ENCODE measurements around the gene JAZF1.

Gene JAZF1

GRCh38 chr7:28069807-28070206, 110.8 kb downstream of the JAZF1 start:
- no peak for DNase-seq

DNA sequence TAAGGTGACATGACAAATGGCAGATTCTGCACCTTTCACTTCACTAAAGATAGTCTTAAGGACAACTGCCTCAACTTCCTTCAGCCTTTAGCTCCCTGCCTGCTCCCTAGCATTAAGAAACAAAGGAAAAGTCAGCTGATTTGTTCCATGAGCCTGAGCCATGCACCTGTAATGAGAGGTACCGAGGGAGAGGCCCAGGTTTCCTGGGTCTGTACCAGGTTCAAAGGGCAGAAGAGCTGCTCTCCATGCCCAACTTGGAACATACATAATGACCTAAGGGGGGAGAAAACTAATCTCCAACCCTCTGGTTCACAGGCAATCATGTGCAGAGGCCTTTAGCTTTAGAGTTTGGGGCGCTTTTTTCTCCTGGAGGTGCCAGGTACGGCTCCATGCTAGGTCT, 111.2 kb downstream of the JAZF1 start:
- DNase-seq, result no peak

- no peak for DNase-seq
Observed at GRCh38 chr7:28068811-28069216, 111.8 kb downstream of the JAZF1 start.

- DNase-seq, result no peak
Observed at GRCh38 chr7:28067171-28067570, 113.4 kb downstream of the JAZF1 start.

DNA sequence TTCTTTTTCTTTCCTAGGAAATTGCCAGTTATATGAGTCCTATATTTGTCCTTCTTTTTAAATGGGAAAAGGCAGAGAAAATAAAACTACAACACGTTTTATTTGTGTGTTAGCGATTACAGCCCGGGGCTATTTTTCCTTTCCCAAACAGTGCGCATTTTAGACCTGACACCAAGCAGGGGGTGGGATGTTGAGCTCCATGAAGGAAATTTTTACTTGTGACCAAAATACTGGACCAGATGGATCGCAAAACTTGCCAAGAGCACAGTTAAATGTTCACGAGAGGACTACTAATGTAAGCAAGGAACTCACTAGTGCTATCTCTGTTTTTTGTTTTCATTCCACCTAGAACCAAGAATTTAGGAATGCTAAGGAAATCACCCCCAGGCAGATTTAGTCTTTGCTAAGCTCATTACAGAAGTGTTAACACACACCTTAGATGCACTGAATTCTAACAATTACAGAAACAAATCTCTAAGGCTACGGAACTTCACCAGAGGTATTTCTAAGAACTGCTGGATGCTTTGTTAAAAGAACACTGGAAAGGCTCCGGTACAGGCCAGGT, 114.8 kb downstream of the JAZF1 start:
- no peak for DNase-seq

GRCh38 chr7:28065308-28065707, 115.3 kb downstream of the JAZF1 start:
- no peak for DNase-seq

GRCh38 chr7:28064437-28064836, 116.2 kb downstream of the JAZF1 start:
- no peak for DNase-seq

DNA sequence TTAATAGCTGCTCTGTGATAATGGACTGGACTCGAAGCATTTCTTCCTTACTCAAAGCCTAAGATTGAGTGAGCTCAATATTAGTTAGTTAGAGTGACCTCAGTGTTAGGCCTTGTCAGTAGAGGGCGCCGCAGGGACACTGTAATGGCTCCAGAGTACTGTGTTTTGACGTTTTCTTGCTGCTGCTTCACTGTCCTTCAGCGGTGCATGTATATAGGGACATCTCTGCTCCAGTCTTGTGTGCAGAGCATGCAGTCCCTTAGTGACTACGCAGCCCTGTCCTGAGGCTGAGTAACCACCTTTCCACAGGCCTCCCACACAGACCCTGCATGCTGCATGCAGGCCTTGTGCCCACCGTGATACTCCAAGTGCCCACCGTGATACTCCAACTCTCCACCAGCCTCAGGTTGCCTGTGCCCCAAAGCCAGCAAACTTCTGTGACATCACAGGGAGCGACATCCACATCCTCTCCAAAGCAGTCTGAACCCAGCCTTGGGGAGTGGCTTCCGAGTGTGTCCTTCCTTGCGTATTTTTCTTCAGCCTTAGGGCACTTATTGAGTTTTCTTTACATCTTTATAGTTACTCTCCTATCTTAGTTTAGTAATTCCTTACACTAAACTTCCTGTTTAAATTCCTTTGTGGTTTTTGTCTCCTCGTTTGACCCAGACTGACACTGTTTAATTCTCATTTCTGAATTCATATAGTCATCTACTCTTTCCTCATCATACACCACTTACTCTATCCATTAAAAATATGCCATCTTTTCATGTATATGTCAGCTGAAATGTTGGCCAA, 118.2 kb downstream of the JAZF1 start:
- peak; percentile 9 for DNase-seq

DNA sequence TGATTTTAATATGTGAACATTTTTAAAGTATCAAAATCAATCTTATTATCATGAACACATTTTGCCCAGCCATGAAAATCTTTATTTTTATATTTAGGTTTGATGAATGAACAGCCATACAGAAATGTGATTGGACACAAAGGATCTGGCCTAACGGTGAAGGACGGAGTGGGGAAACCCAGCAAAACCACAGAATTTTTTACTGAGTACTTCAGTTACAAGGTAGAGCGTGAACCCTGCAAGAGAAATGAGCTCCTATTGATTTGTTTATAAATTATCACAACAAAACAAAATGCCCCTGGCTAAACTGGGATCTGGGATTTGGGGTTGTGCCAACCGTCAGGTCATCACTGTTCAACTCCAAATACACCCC, 118.8 kb downstream of the JAZF1 start:
- DNase-seq, result no peak

- DNase-seq, result no peak
Observed at GRCh38 chr7:28060371-28060950, 120.1 kb downstream of the JAZF1 start.

DNA sequence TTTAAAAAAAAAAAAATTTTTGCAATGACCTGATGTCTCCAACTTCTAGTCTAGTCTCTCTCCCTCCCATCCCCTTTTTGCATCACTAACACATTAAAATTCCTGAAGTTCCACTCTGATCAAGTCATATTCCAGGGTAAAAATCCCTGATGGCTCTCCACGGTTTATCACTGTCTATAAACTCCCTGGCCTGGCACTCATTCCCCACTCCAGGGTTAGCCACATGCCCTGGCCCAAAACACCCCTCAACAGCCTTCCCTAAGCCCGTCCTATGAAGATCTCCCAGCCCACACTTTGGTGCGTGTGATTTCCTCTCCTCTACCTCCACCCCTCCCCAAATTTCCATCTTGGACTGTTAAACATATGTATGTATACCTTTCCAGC, 125.4 kb downstream of the JAZF1 start:
- DNase-seq, result no peak

DNA sequence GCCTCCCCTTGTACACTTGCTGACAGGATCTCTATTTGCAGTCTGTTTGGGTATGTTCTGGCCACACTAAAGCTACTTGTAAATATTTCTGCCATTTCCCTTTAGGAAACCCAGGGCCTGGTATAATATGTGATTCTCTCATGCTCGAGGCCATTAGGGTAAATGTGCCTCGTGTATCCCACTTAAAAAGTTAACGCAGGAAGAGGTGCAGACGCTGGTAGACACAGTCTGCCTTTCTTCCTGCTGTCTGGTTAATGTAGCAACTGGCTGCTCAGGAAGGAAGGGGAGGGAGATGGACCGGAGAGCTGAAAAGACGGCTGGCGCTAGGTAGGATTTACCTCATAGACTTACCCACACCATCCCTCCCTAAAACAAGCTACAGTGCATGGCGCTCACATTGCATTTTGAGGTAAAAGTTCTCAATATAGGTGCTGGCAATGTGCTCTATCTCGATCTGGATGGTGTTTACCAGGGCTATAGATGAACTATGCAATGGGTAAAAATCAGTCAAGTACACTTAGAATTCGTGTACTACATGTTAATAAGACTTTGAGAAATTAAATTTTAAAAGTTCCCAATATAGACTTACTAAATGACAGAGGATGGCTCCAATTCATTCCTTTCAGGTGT, 125.9 kb downstream of the JAZF1 start:
- peak; percentile 4 for DNase-seq

DNA sequence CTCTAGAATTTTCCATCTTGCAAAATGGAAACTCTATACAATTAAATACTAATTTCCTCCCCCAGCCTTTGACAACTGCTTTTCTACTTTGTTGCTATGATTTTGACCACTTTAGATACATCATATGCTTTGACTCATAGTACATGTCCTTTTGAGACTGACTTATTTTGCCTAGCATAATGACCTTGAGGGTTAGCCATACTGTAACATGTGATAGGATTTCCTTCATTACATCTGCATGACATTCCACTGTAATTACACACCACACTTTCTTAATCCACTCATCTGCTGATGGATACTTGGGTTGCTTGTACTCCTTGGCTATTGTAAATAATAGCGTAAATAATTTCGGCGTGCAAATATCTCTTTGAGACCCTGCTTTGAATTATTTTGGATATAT, 127.7 kb downstream of the JAZF1 start:
- no peak for DNase-seq

DNA sequence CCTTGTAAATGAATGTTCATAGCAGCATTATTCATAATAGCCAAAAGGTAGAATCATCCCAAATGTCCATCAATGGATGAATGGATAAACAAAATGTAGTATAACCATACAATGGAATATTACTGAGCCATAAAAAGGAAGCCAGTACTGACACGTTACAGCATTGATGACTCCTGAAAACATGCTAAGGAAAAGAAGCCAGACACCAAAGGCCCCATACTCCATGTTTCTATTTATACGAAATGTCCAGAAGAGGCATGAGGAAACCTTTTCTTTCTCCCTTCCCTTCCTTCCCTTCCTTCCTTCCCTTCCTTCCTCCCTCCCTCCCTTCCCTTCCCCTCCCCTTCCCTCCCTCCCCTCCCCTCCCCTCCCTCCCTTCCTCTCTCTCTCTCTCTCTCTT, 131.9 kb downstream of the JAZF1 start:
- no peak for DNase-seq

DNA sequence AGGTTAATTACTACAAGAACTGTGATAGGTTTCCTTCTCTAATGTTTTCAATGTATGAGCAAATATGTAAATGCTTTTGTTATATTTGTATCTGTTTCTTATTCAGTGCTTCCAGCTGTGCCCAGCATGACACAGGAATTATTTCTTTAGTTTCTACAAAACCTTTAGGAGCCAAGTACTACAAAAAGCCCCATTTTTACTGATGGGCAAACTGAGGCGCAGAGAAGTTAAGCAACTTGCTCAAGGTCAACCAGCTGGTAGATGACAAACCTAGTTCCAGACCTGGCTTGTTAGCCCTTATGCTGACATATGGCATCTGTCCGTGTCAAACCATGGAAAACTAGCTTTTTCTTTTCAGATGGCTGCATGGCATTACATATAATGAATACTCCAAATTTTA, 134.6 kb downstream of the JAZF1 start:
- DNase-seq, result no peak

DNA sequence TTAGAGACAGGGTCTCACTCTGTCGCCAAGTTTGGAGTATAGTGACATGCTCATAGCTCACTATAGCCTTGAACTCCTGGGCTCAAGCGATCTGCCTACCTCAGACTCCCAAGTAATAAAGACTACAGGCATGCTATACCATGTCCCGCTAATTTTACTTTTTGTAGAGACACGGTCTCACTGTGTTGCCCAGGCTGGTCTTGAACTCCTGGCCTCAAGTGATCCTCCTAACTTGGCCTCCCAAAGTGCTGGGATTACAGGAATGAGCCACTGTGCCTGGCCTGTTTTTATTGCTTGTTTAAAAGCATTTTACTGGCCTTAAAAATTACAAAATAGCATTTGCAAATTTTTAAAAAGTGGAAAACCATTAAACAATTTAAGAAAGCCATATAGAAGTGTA, 135.0 kb downstream of the JAZF1 start:
- no peak for DNase-seq

- DNase-seq, result no peak
Observed at GRCh38 chr7:28044825-28045224, 135.8 kb downstream of the JAZF1 start.

- DNase-seq, result no peak
Observed at GRCh38 chr7:28042721-28043120, 137.9 kb downstream of the JAZF1 start.

DNA sequence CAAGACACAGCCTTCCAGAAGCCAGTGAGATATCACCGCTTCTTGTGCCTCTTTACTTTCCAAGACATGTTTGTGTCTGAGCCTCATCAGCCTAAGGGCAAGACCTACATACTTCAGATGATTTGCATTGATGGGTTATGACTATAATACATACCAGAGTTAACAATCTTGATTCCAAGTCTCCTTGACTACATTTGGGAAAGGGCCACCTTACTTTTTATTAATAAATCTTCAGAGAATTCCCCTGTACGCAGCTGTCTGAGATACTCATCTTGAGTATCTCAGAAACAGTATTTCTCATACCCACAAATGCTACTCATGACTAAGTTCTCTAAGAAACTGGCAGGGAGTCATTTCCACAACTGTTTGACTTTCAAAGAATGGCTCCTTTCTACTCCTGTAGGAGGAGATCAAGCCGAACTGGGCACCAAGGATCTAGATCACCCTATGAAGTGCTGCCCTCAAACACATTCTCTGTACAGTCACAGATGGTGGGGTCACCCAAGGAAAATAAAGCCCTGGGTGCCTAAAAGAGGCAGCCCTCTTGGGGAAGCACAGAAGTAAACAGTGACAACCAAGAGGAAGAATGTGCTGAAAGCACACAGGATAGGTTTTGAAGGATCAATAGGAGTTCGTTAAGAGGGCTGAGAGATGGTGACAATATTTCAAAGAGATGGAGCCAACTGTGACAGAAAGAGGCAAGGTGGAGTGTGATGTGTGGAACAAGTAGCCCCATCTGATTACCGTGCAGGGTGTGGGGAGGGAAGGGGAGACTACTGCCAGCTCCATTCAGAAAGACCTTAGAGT, 138.9 kb downstream of the JAZF1 start:
- no peak for DNase-seq

DNA sequence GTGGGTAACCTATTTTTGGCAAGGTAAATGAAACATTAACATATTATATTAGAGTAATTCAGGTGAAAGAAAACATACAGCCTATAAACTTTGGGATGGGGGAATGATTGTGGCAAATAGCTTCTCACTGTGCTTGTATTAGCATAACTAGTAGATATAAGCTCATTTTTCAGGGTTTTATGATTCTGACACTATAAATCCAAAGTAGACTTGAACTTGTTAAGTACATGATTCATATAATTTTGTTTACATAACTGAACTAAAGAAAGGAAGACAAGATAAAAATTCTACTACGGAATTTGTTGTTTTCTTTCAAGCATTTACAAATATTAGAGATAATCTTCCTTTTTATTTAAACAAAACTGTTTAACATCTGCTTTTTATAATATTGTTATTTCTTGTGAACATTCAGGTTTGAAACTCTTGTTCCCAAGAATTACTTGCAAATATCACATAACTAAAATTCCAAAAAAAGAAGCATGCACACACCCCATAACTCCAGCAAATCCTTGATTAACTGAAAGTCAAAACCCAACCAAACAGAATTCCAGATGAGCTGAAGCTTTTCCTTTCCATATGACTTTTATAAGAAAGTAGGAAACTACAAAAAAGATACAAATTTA, 142.3 kb downstream of the JAZF1 start:
- no peak for DNase-seq

- DNase-seq, result no peak
Observed at GRCh38 chr7:28037220-28038010, 143.2 kb downstream of the JAZF1 start.

DNA sequence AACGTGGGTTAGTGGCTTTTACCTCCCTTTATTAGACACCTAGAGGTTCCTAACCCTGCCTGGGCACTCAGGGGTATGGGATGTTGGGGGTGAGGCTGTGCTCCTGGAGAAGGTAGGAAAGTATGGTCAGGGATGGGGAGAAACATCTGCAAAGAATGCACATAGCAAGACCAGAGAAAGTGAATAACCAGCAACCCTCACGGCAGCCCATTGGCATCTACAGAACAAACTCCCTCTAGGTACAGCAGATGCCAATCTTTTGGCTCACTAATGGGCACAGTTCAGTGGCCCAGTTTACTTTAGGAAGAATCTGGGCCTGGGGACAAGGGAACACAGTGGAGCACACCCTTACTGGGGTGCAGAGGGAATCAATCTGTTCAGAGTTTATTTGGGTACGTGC, 143.9 kb downstream of the JAZF1 start:
- DNase-seq, result no peak

Data from central memory CD4-positive, alpha-beta T cell (primary cell).